ENCODE measurements around the gene PARD3. TPM values are rescaled to one million over a fixed set of nuclear protein-coding genes. Genes with fewer than 3 reads are reported as not detected.

PARD3 gene
- total RNA-seq, 2 experiments from 2014 or later: 0.53 to 0.71 TPM

- Mint-ChIP-seq H3K36me3 (ENCODE audit: low read depth) (no peaks in the 10 kb centered on the region), H3K4me1 (ENCODE audit: low read depth) (no peaks in the 10 kb centered on the region), H3K27me3 (no peaks in the 10 kb centered on the region), H3K9me3 (no peaks in the 10 kb centered on the region), H3K4me3 (no peak overlapping the region), H3K27ac (no peak overlapping the region)
- ATAC-seq (ENCODE audit: poor library complexity) (no peak), DNase-seq (no peak)
- Histone ChIP-seq H3K9me3 (ENCODE audit: control insufficient read depth in 1 of 2, insufficient read depth in 1 of 2, low read length in 2 of 2) (no peaks in the 10 kb centered on the region), H3K4me3 (ENCODE audit: low read length) (no peak overlapping the region), H3K4me1 (ENCODE audit: insufficient read depth, low read length) (no peaks in the 10 kb centered on the region), H3K36me3 (ENCODE audit: insufficient read depth, low read length) (no peaks in the 10 kb centered on the region), H3K27me3 (ENCODE audit: control insufficient read depth in 1 of 2, insufficient read depth in 2 of 2, low read length in 2 of 2) (no peaks in the 10 kb centered on the region), H3K27ac (ENCODE audit: low read depth in 1 of 2, low read length in 2 of 2) (no peak overlapping the region)
- ChIA-PET CTCF (no interaction called here), POLR2A (no interaction called here)
- intact Hi-C loops (cut with DNase I, micrococcal nuclease): no loop called here
- no peak for TF ChIP-seq CTCF (IDR thresholded peaks at IDR 0.05)
These were observed 133.2 kb downstream of the PARD3 start for GRCh38 chr10:34681933-34682332.

GRCh38 chr10:34679177-34679576, 135.9 kb downstream of the PARD3 start:
- no peaks in the 10 kb centered on the region for H3K27me3 ChIP-seq (ENCODE audit: control insufficient read depth in 1 of 2, insufficient read depth in 2 of 2, low read length in 2 of 2)
- no peak for TF ChIP-seq CTCF (IDR thresholded peaks at IDR 0.05)
- Mint-ChIP-seq H3K9me3 (no peaks in the 10 kb centered on the region), H3K4me3 (no peak overlapping the region), H3K4me1 (ENCODE audit: low read depth) (no peaks in the 10 kb centered on the region), H3K27ac (no peak overlapping the region), H3K27me3 (no peaks in the 10 kb centered on the region), H3K36me3 (ENCODE audit: low read depth) (no peaks in the 10 kb centered on the region)
- ChIA-PET CTCF (no interaction called here), POLR2A (no interaction called here)
- no peaks in the 10 kb centered on the region for H3K4me1 ChIP-seq (ENCODE audit: insufficient read depth, low read length)
- H3K4me3 ChIP-seq (ENCODE audit: low read length): no peak overlapping the region
- no peaks in the 10 kb centered on the region for H3K36me3 ChIP-seq (ENCODE audit: insufficient read depth, low read length)
- DNase-seq (no peak), ATAC-seq (ENCODE audit: poor library complexity) (no peak)
- intact Hi-C loops (cut with DNase I, micrococcal nuclease): no loop called here
- H3K27ac ChIP-seq (ENCODE audit: low read depth in 1 of 2, low read length in 2 of 2): no peak overlapping the region
- H3K9me3 ChIP-seq (ENCODE audit: control insufficient read depth in 1 of 2, insufficient read depth in 1 of 2, low read length in 2 of 2): no peaks in the 10 kb centered on the region

- H3K27ac ChIP-seq (ENCODE audit: low read depth in 1 of 2, low read length in 2 of 2): no peak overlapping the region
- no peak for ATAC-seq (ENCODE audit: poor library complexity)
- Mint-ChIP-seq H3K9me3 (no peaks in the 10 kb centered on the region), H3K27me3 (no peaks in the 10 kb centered on the region), H3K4me3 (no peak overlapping the region), H3K4me1 (ENCODE audit: low read depth) (no peaks in the 10 kb centered on the region), H3K36me3 (ENCODE audit: low read depth) (no peaks in the 10 kb centered on the region), H3K27ac (no peak overlapping the region)
- no peak overlapping the region for H3K4me3 ChIP-seq (ENCODE audit: low read length)
- DNase-seq: no peak
- no peaks in the 10 kb centered on the region for H3K9me3 ChIP-seq (ENCODE audit: control insufficient read depth in 1 of 2, insufficient read depth in 1 of 2, low read length in 2 of 2)
- H3K27me3 ChIP-seq (ENCODE audit: control insufficient read depth in 1 of 2, insufficient read depth in 2 of 2, low read length in 2 of 2): no peaks in the 10 kb centered on the region
- CTCF ChIA-PET: no interaction called here
- TF ChIP-seq CTCF (IDR thresholded peaks at IDR 0.05): no peak
- intact Hi-C loops (cut with DNase I, micrococcal nuclease): no loop called here
- H3K36me3 ChIP-seq (ENCODE audit: insufficient read depth, low read length): no peaks in the 10 kb centered on the region
- no peaks in the 10 kb centered on the region for H3K4me1 ChIP-seq (ENCODE audit: insufficient read depth, low read length)
- POLR2A ChIA-PET: no interaction called here
These were observed 137.5 kb downstream of the PARD3 start for GRCh38 chr10:34677591-34677990.
